Neuronal stem cell (in vitro differentiated cells): ENCODE results near the gene XRRA1.
A peak's percentile ranks its signal among the peaks of the same experiment; 100 is the strongest.
"Not testable (repeated sequence)": the region's sequence is repeated elsewhere in the genome, so short reads cannot be mapped to it uniquely, and the experiment has no call there.

Experiments used
- DNase-seq: peaks from one replicate; pipeline ENCODE4 v3.0.0-alpha.2; 2013; ENCODE audit warnings: low spot score
- H2AFZ ChIP-seq: one replicate; pipeline ENCODE4 v1.6.1; 2013; ENCODE audit warnings: mild to moderate bottlenecking, low read length, inconsistent platforms
- H2AK5ac ChIP-seq: 2 replicates; pipeline ENCODE4 v1.6.1; 2013; ENCODE audit warnings: low read depth, mild to moderate bottlenecking, inconsistent platforms, low read length, moderate library complexity, mixed read lengths
- H2BK120ac ChIP-seq: 2 replicates; pipeline ENCODE4 v1.6.1; 2013; ENCODE audit warnings: low read depth, mild to moderate bottlenecking, inconsistent platforms, low read length, moderate library complexity, mixed read lengths
- H2BK12ac ChIP-seq: one replicate; pipeline ENCODE4 v1.6.1; 2013; ENCODE audit warnings: low read length, inconsistent platforms
- H2BK15ac ChIP-seq: 2 replicates; pipeline ENCODE4 v1.6.1; 2013; ENCODE audit warnings: mild to moderate bottlenecking, low read length, inconsistent platforms, mixed read lengths
- H2BK5ac ChIP-seq: one replicate; pipeline ENCODE4 v1.6.1; 2013; ENCODE audit warnings: inconsistent platforms, mild to moderate bottlenecking, low read length, moderate library complexity
- H3K14ac ChIP-seq: one replicate; pipeline ENCODE4 v1.6.1; 2013; ENCODE audit warnings: low read length, inconsistent platforms
- H3K18ac ChIP-seq: 2 replicates; pipeline ENCODE4 v1.6.1; 2013; ENCODE audit warnings: low read length, inconsistent platforms
- H3K23ac ChIP-seq: 2 replicates; pipeline ENCODE4 v1.6.1; 2013; ENCODE audit warnings: low read depth, mild to moderate bottlenecking, mixed read lengths, low read length, inconsistent platforms; ENCODE audit not compliant: poor library complexity
- H3K27ac ChIP-seq: replicated peaks from 3 replicates; pipeline ENCODE4 v1.5.1; 2013; ENCODE audit warnings: low read length, inconsistent platforms
- H3K27me3 ChIP-seq, 3 experiments: 2 replicates each; pipeline ENCODE4 v1.6.1; 2013; ENCODE audit warnings: low read length in 3 of 3, mild to moderate bottlenecking in 2 of 3, inconsistent platforms in 1 of 3, low read depth in 1 of 3, mixed read lengths in 1 of 3, moderate library complexity in 1 of 3; ENCODE audit not compliant: control insufficient read depth in 3 of 3, insufficient read depth in 3 of 3
- H3K36me3 ChIP-seq, 2 donors: replicated peaks in 1 of 2; 2 replicates each; pipeline ENCODE4 v1.6.1; 2013; ENCODE audit warnings: low read length in 2 of 2; ENCODE audit not compliant: control insufficient read depth in 2 of 2, insufficient read depth in 2 of 2
- H3K4ac ChIP-seq: 2 replicates; pipeline ENCODE4 v1.6.1; 2013; ENCODE audit warnings: inconsistent platforms, mild to moderate bottlenecking, low read length, moderate library complexity
- H3K4me1 ChIP-seq, 2 donors: 1 replicate in 1 of 2; 2 replicates in 1 of 2; pipeline ENCODE4 v1.6.1; 2013; ENCODE audit warnings: low read length in 2 of 2, low read depth in 1 of 2; ENCODE audit not compliant: control insufficient read depth in 2 of 2, insufficient read depth in 1 of 2
- H3K4me2 ChIP-seq: one replicate; pipeline ENCODE4 v1.6.1; 2013; ENCODE audit warnings: mild to moderate bottlenecking, low read length, inconsistent platforms; ENCODE audit not compliant: insufficient read depth, poor library complexity, severe bottlenecking
- H3K4me3 ChIP-seq, 2 donors: 2 replicates each; pipeline ENCODE4 v1.5.1; 2013; ENCODE audit warnings: low read length in 2 of 2, mild to moderate bottlenecking in 2 of 2, inconsistent platforms in 1 of 2, moderate library complexity in 1 of 2
- H3K79me1 ChIP-seq: one replicate; pipeline ENCODE4 v1.6.1; 2013; ENCODE audit warnings: low read depth, mild to moderate bottlenecking, inconsistent platforms, low read length, moderate library complexity
- H3K9ac ChIP-seq: one replicate; pipeline ENCODE4 v1.6.1; 2013; ENCODE audit warnings: mild to moderate bottlenecking, low read depth, low read length, inconsistent platforms; ENCODE audit not compliant: poor library complexity
- H3K9me3 ChIP-seq, 2 donors: replicated peaks in 1 of 2; 2 replicates each; pipeline versions ENCODE3 to v1.6.1; 2013; ENCODE audit warnings: low read length in 2 of 2, mild to moderate bottlenecking in 2 of 2, inconsistent platforms in 1 of 2, low read depth in 1 of 2, mixed read lengths in 1 of 2, moderate library complexity in 1 of 2; ENCODE audit not compliant: control insufficient read depth in 2 of 2, insufficient read depth in 1 of 2
- H4K8ac ChIP-seq: one replicate; pipeline ENCODE4 v1.6.1; 2013; ENCODE audit warnings: low read depth, mild to moderate bottlenecking, inconsistent platforms, low read length, moderate library complexity
- H4K91ac ChIP-seq: one replicate; pipeline ENCODE4 v1.6.1; 2013; ENCODE audit warnings: low read length, low read depth, mild to moderate bottlenecking, inconsistent platforms; ENCODE audit not compliant: poor library complexity
- WGBS, 2 donors: extraction: QIAGEN DNeasy Blood & Tissue Kit; methylation state at CpG; one replicate each; pipeline ENCODE4 v1.1.7; 2013; ENCODE audit warnings: missing lambda C conversion rate in 2 of 2, mixed read lengths in 1 of 2; ENCODE audit not compliant: insufficient read length in 2 of 2, insufficient replicate concordance in 1 of 2; ENCODE audit errors: extremely low coverage in 2 of 2; 5-methylcytosine and 5-hydroxymethylcytosine counted together

The XRRA1 gene

DNA sequence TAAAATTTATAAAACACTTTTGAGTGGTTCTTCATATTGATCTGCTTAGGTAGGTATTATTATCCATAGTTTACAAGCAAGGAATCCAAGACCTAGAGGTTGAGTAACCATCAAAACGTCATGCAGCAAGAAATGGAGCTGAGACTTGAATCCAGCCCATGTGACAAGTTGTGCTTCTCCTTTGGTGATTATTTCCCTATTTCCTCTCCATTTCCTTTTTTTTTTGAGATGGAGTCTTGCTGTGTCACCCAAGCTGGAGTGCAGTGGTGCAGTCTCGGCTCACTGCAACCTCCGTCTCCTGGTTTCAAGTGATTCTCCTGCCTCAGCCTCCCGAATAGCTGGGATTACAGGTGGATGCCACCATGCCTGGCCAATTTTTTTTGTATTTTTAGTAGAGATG is 41.3 kb upstream of the XRRA1 start:
- H2BK12ac ChIP-seq, H4K8ac ChIP-seq, H2BK15ac ChIP-seq, H3K18ac ChIP-seq, H2BK5ac ChIP-seq, H3K9ac ChIP-seq, H3K79me1 ChIP-seq, H3K4me1 ChIP-seq, H2AK5ac ChIP-seq, H3K27me3 ChIP-seq, DNase-seq, H4K91ac ChIP-seq, H3K23ac ChIP-seq, H3K4me2 ChIP-seq, H3K14ac ChIP-seq, H2AFZ ChIP-seq, H3K27ac ChIP-seq, H3K4ac ChIP-seq, H3K4me3 ChIP-seq, H3K9me3 ChIP-seq, H2BK120ac ChIP-seq: not testable (repeated sequence)
- H3K36me3 ChIP-seq, result peaks cover 9 to 16% of the 10 kb centered on the region in 2 donors
- WGBS, 2 donors, result no CpG with 5 or more reads among the region's 4 CpGs

- Histone ChIP-seq H2BK120ac (no peak overlapping the region), H3K79me1 (no peaks in the 10 kb centered on the region), H3K23ac (no peak overlapping the region), H2BK12ac (no peak overlapping the region), H3K14ac (no peak overlapping the region), H2AK5ac (no peak overlapping the region), H2BK15ac (no peak overlapping the region), H3K4ac (no peak overlapping the region), H3K4me3 (peak overlapping the region; percentile 75 to 91), H3K4me2 (peak overlapping the region; percentile 79), H3K27ac (peak overlapping the region; percentile 34), H3K18ac (no peak overlapping the region), H4K8ac (no peak overlapping the region), H3K9ac (no peak overlapping the region), H3K27me3 (no peaks in the 10 kb centered on the region), H3K9me3 (no peaks in the 10 kb centered on the region), H2BK5ac (no peak overlapping the region), H3K36me3 (peaks cover 0 to 7% of the 10 kb centered on the region in 2 donors), H3K4me1 (peaks cover 0 to 2% of the 10 kb centered on the region in 2 donors), H4K91ac (no peak overlapping the region), H2AFZ (peak overlapping the region; percentile 95)
- DNase-seq, result no peak
- no CpG with 5 or more reads among the region's 8 CpGs for WGBS, 2 donors
Measured at GRCh38 chr11:74989260-74989638, 40.4 kb upstream of the XRRA1 start.

- no peak within 1 kb of the TSS for H4K91ac ChIP-seq
- peak within 1 kb of the TSS; percentile 79 for H3K14ac ChIP-seq
- H2BK15ac ChIP-seq, result no peak within 1 kb of the TSS
- peak within 1 kb of the TSS; percentile 75 to 91 for H3K4me3 ChIP-seq
- H3K4me2 ChIP-seq, result peak within 1 kb of the TSS; percentile 79
- H2BK5ac ChIP-seq, result no peak within 1 kb of the TSS
- no peak within 1 kb of the TSS for H4K8ac ChIP-seq
- H3K4me1 ChIP-seq, result peaks cover 0 to 2% of the 10 kb centered on the region in 2 donors
- H2BK120ac ChIP-seq, result no peak within 1 kb of the TSS
- peaks cover 0 to 1% of the 10 kb centered on the region in 2 donors for H3K36me3 ChIP-seq
- no CpG with 5 or more reads among the region's 46 CpGs for WGBS, 2 donors
- no peak within 1 kb of the TSS for H3K4ac ChIP-seq
- H3K27ac ChIP-seq, result peak within 1 kb of the TSS; percentile 71
- H3K23ac ChIP-seq, result peak within 1 kb of the TSS; percentile 87
- H3K18ac ChIP-seq, result peak within 1 kb of the TSS; percentile 89
- H2AFZ ChIP-seq, result peak within 1 kb of the TSS; percentile 95
- no peak within 1 kb of the TSS for H2BK12ac ChIP-seq
- H2AK5ac ChIP-seq, result no peak within 1 kb of the TSS
- peak; percentile 51 for DNase-seq
- H3K9ac ChIP-seq, result peak within 1 kb of the TSS; percentile 82
- H3K9me3 ChIP-seq, result no peaks in the 10 kb centered on the region
- no peaks in the 10 kb centered on the region for H3K79me1 ChIP-seq
- H3K27me3 ChIP-seq, result no peaks in the 10 kb centered on the region
Measured at GRCh38 chr11:74988541-74989259, 39.8 kb upstream of the XRRA1 start, which contains the start of gene NEU3. Gene NEU3, plus strand, starts transcription at chr11:74988933. Its CDS starts 128 bp downstream, at chr11:74989061.

GRCh38 chr11:74984730-74985129 is 35.8 kb upstream of the XRRA1 start:
- no peak overlapping the region for H3K18ac ChIP-seq
- no peak overlapping the region for H4K8ac ChIP-seq
- no CpG with 5 or more reads among the region's 2 CpGs for WGBS, 2 donors
- H2AFZ ChIP-seq, result no peak overlapping the region
- no peaks in the 10 kb centered on the region for H3K79me1 ChIP-seq
- H3K4me1 ChIP-seq, result peaks cover 0 to 2% of the 10 kb centered on the region in 2 donors
- H2BK12ac ChIP-seq, result no peak overlapping the region
- H2BK15ac ChIP-seq, result no peak overlapping the region
- H3K9me3 ChIP-seq, result no peaks in the 10 kb centered on the region
- H3K27ac ChIP-seq, result no peak overlapping the region
- H3K9ac ChIP-seq, result no peak overlapping the region
- no peak overlapping the region for H2BK120ac ChIP-seq
- no peak overlapping the region for H4K91ac ChIP-seq
- H3K4me3 ChIP-seq, result no peak overlapping the region
- H3K23ac ChIP-seq, result no peak overlapping the region
- H3K36me3 ChIP-seq, result peaks cover 2 to 16% of the 10 kb centered on the region in 2 donors
- no peak for DNase-seq
- H2AK5ac ChIP-seq, result no peak overlapping the region
- no peak overlapping the region for H3K4me2 ChIP-seq
- no peak overlapping the region for H3K14ac ChIP-seq
- no peak overlapping the region for H2BK5ac ChIP-seq
- no peaks in the 10 kb centered on the region for H3K27me3 ChIP-seq
- no peak overlapping the region for H3K4ac ChIP-seq
